Measurements from ENCODE around the gene PTMS.

PTMS gene

DNA sequence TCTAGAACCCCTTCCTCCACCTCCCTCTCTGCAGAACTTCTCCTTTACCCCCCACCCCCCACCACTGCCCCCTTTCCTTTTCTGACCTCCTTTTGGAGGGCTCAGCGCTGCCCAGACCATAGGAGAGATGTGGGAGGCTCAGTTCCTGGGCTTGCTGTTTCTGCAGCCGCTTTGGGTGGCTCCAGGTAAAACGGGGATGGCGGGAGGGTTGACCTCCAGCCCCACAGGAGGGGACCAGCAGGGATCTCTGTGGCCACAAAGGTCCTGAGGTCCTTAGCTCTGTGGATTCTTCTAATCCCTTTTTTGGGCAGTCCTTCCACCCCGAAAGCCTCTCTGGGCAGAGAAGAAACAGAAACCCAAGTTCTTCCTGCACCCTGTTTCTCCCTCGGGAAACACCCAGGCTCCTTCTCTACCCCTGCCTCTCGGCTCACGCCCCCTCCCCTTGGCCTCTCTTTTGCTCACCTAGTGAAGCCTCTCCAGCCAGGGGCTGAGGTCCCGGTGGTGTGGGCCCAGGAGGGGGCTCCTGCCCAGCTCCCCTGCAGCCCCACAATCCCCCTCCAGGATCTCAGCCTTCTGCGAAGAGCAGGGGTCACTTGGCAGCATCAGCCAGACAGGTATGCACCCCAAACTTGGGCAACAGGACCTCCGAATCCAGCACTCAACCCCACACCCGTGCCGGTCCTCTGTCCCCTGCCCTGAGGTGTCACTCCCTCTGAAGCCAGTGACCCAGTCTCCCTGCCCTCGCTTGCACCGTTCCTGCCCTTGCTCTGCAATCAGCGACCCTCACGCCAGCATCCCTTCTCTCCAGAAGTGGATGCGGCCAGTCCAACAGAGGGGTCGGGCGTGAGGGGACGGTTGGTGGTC lies 6.8 kb downstream of the PTMS start:
- no peak for DNase-seq

DNA sequence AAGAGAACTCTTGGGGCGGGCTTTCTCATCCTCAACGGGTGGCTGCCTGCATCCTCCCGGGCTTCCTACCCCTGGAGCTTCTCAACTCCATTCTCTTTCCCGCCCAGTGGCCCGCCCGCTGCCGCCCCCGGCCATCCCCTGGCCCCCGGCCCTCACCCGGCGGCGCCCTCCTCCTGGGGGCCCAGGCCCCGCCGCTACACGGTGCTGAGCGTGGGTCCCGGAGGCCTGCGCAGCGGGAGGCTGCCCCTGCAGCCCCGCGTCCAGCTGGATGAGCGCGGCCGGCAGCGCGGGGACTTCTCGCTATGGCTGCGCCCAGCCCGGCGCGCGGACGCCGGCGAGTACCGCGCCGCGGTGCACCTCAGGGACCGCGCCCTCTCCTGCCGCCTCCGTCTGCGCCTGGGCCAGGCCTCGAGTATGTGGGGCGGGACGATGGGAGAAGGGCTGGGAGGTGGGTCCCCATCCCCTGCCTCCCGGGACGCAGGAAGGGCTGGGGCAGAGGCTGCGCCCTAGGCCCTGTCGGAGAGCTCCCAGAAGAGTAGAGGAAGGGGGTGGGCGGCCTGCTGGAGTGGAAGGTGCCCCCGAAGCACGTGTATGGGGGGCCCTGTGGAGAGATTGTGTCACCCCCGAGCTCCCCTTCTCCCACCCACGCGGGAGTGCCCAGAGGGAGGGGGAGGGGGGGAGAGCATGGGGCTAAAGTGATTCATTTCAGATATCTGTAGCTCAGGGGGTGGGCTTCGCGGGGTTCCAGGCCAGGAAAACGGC lies 7.6 kb downstream of the PTMS start:
- peak; percentile 53 for DNase-seq

DNA sequence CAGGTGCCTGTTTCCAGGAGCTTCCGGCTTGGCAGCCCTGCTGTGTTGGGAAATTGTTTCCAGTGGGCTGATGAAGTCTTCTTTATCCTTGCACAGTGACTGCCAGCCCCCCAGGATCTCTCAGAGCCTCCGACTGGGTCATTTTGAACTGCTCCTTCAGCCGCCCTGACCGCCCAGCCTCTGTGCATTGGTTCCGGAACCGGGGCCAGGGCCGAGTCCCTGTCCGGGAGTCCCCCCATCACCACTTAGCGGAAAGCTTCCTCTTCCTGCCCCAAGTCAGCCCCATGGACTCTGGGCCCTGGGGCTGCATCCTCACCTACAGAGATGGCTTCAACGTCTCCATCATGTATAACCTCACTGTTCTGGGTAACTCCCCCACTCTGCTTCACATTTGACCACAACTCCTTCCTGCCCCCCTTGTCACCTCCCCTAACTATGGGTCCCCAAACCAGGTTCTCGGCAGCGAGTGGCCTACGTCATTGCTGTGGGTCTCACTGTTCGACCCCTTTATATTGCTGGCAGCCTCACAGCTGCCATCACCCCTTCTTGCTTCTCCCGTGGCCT lies 8.4 kb downstream of the PTMS start:
- no peak for DNase-seq

DNA sequence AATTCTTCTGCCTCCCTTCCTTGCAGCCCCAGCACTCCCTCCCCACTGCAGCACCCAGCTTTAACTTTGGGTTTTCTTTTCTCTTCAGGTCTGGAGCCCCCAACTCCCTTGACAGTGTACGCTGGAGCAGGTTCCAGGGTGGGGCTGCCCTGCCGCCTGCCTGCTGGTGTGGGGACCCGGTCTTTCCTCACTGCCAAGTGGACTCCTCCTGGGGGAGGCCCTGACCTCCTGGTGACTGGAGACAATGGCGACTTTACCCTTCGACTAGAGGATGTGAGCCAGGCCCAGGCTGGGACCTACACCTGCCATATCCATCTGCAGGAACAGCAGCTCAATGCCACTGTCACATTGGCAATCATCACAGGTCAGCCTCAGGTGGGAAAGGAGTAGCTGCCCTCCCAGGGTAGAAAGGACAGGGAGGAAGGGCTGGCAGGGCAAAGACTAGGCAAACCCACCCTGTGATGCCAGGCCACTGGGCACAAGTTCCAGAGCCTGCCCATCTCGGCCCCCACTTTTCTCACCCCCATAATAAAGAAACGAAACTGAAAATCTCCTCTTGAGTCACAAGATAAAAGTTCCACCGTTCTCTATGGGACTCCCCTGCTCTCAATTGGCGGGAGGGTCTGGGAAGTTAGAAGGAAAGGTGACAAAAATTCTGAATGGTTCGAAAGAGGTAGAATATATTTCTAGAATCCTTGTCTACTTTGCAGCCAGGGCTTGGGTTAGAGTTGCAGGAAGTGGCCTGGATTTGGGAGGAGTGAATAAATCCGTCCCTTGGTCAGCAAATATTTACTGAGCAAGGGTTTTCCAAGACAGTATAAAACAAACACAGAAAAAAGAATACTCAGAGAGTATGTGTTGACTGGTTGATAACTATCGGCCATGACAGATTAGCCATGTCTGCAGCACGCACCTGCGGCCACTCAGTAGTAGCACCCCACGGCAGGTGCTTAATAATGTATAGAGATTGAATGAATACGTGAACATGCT lies 9.3 kb downstream of the PTMS start:
- DNase-seq, result no peak

DNA sequence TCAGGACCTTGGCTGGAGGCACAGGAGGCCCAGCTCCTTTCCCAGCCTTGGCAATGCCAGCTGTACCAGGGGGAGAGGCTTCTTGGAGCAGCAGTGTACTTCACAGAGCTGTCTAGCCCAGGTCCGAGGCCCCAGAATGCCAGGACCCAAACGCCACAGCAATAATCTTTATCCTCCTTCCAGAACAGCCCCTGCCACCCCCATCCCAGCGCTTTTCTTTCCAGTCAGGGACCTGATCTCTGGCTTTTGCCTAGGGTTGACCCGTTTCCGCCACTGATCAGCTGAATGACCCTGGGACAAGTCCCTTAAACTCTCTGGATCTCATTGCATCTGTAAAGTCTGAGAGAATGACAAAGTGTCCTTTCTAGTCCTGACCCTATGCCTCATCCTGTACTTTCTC lies 11.2 kb downstream of the PTMS start:
- no peak for DNase-seq

DNA sequence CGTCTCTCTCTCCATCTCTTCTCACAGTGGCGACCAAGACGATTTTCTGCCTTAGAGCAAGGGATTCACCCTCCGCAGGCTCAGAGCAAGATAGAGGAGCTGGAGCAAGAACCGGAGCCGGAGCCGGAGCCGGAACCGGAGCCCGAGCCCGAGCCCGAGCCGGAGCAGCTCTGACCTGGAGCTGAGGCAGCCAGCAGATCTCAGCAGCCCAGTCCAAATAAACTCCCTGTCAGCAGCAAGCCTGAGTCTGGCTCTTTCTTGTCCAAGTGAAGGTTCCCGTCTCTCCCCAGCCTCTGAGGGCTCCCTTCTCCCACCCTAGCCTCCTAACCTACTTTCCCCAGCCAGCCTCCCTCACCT lies 12.0 kb downstream of the PTMS start:
- no peak for DNase-seq

- DNase-seq, result peak; percentile 89
These were observed 12.7 kb downstream of the PTMS start for GRCh38 chr12:6778574-6779550.

DNA sequence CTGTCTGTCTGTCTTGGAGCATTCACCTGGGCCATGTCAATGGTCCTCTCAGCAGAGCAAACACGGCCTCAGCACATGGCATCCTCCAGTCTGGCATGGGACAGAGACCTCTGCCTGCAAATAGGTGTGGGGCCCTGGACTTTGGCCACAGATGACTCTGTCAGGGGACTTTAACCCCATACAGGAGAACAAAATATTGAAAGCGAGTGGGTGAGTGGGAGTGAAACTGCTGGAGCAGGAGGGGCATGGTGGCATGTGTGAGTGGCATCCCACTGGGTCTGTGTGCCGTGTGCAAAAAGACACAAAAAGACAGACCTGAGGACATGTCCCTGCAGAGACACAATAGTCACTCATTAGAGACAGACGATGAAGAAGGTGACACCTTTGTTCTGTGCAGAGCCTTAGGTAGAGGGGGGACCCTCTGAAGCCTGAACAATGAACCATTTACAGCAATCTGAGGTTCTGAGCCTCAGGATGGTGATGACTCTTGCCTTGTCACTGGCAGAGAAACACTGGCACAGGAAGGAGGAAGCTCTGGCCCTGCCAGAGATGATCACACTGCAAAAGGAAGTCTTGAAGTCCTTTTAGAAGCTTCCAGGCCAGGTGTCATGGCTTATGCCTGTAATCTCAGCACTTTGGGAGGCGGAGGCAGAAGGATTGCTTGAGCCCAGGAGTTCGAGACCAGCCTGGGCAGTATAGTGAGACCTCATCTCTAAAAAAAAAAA lies 13.7 kb downstream of the PTMS start:
- DNase-seq, result no peak

GRCh38 chr12:6780573-6780972 lies 14.4 kb downstream of the PTMS start:
- DNase-seq, result no peak

DNA sequence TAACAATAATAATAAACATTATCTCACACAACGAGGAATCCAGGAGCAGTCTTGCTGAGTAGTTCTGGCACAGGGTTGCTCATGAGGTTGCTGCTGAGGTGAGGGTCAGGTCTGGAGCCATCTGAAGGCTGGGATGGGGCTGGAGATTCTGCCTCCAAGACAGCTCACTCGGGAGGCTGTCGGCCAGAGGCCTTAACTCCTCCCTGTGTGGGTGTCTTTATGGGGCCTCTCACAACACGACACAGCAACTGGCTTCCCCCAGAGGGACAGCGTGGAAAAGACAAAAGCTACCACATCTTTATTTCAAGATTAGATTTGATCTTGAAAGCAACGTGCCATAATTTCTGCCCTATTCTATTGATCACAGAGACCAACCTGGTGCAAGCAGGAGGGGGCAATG lies 16.0 kb downstream of the PTMS start:
- no peak for DNase-seq

DNA sequence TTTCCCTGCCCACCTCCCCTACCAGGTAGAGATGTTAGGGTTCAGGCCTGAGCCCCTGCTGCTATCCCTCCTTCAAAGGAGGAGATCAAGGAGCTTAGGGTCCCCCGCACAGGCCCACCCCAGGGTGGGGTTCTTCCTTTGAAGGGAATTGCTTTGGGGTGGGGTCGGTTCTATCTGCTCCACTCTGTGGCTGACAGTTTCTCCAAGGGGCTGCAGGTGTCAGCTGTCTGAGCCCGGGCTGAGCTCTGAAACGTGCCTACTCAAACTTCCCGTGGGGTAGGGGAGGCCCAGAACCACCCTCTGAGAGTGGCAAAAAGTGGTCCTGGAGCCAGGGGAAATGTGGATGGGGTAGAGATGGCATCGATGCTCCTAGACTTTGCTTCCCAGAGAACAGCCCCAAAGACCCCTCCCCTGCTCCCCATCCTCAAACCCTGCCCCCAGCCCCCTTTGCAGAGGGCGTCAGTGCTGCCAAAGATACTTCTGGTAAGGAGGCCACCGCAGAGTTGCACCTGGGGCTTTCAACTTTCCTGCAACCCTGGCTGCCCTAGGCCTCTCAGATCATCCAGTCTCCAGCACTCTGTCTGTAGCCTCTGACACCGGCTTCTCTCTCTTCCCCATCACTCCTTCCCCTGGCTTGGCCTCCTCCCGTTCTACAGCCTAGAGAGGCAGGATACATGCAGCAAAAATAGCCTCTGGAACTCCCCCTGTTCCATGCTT lies 16.8 kb downstream of the PTMS start:
- no peak for DNase-seq

DNA sequence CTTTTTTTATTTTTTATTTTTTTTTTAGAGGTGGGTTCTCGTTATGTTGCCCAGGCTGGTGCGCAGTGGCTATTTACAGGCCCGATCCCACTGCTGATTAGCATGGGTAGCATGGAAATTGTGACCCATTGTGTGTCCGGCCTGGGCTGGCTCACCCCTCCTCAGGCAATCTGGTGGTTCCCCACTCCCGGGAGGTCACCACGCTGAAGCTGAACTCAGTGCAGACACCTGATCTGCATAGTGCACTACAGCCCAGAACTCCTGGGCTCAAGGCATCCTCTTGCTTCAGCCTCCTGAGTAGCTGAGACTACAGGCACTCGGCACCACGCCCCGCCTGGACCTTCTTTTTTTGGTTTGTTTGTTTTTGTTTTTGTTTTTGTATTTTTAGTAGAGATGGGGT lies 17.7 kb downstream of the PTMS start:
- DNase-seq, result no peak

DNA sequence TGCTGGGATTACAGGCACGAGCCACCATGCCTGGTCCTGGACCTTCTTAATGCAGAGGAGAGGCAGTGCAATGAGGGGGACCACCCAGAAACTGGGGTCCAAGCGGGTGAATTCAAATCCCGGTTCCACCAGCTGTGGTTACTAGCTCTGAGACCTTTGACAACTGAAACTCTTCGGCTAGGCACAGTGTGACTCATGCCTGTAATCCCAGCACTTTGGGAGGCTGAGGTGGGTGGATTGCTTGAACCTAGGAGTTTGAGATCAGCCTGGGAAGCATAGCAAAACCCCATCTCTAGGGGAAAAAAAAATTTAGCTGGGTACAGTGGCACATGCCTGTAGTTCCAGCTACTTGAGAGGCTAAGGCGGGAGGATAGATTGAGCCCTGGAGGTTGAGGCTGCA lies 18.1 kb downstream of the PTMS start:
- no peak for DNase-seq

DNA sequence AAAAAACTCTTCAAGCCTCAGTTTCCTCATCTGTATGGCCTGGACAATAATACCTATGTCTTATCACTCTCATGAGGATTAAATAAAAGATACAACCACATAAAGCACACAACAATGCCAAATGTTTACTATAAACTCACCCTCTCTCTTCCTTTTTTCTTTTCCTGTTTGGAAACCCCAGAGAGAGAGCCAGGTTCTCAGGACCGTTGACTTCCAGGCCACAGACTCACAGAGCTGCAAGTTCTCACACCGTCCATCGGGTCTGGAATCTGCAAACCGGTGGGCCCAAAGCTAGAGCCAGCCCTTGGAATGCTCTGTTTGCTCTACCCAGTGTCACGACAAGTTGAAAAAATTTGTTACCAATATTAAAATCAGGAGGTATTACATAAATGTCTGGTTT lies 18.6 kb downstream of the PTMS start:
- DNase-seq, result no peak

GRCh38 chr12:6786416-6787094 lies 20.4 kb downstream of the PTMS start:
- DNase-seq, result no peak

DNA sequence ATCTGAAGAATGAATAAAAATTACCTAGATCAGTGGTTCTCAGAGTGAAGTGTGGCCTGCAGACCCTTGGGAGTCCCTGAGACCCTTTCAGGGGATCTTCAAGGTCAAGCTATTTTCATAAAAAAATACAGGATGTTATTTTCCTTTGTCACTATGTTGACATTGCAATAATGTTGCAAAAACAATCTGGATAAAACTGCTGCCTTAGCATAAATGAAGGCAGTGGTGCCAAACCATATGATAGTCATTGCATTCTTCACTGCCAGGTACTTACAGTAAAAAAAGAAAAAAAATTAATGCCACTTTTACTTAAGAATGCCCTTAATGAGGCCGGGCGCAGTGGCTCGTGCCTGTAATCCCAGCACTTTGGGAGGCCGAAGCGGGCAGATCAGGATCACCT lies 21.1 kb downstream of the PTMS start:
- no peak for DNase-seq

- DNase-seq, result peak; percentile 77
These were observed 23.1 kb downstream of the PTMS start, which contains the start of gene CD4 for GRCh38 chr12:6788972-6789924. TSS of gene CD4 (plus strand) at chr12:6789528. CDS start at chr12:6800139, 10,611 bp downstream.

- peak; percentile 59 for DNase-seq
These were observed 24.5 kb downstream of the PTMS start for GRCh38 chr12:6790496-6791150.

Data from activated naive CD4-positive, alpha-beta T cell treated with Interleukin-2 at 50 U/mL for 16 hours (primary cell).